Keratinocyte (primary cell): ENCODE data around the gene STOM.
A peak's percentile ranks its signal among the peaks of the same experiment; 100 is the strongest.

Experiments
- CTCF ChIP-seq, 3 experiments: IDR thresholded peaks in 1 of 3; conservative IDR thresholded peaks in 1 of 3; optimal IDR thresholded peaks in 1 of 3; 2 replicates in 2 of 3; 3 replicates in 1 of 3; pipeline versions ENCODE3 to v1.5.1; 2011; ENCODE audit warnings: low read length in 3 of 3, mild to moderate bottlenecking in 3 of 3, moderate library complexity in 2 of 3, control low read depth in 1 of 3, inconsistent platforms in 1 of 3; ENCODE audit not compliant: insufficient read depth in 2 of 3; ENCODE audit errors: extremely low read depth in 1 of 3
- EZH2 ChIP-seq: IDR thresholded peaks from one replicate; pipeline ENCODE4 v1.6.1; 2012; ENCODE audit warnings: inconsistent platforms, mild to moderate bottlenecking, low read length, moderate library complexity

GRCh38 chr9:121331992-121332685 is 37.9 kb downstream of the STOM start:
- TF ChIP-seq CTCF (optimal IDR thresholded peaks at IDR 0.05 in 1 of 3, IDR thresholded peaks at IDR 0.05 in 1 of 3, conservative IDR thresholded peaks at IDR 0.05 in 1 of 3; ENCODE audit: extremely low read depth in 1 of 3, insufficient read depth in 2 of 3, low read length in 3 of 3) = peak in 1 of 3 experiments; percentile 27
- no peak for TF ChIP-seq EZH2
